Keratinocyte (primary cell): ENCODE results near the gene ARRDC4. TPM values are rescaled to one million over a fixed set of nuclear protein-coding genes. Genes with fewer than 3 reads are reported as not detected.

Source experiments
- DNase-seq: peaks from one replicate; pipeline ENCODE4 v3.0.0-alpha.2; 2011; ENCODE audit warnings: low read depth, missing footprints, low spot score
- FAIRE-seq: peaks from 2 replicates; lab custom pipeline; 2011; peaks lifted over from hg19 to GRCh38; lab: Jason Lieb, UNC
- H2AFZ ChIP-seq: 2 replicates; pipeline ENCODE4 v1.6.0; 2012; ENCODE audit warnings: low read length, control low read depth, inconsistent platforms; ENCODE audit not compliant: control insufficient read depth
- H3K27ac ChIP-seq: 2 replicates; pipeline ENCODE4 v1.5.1; 2011; ENCODE audit warnings: low read length; ENCODE audit not compliant: control insufficient read depth, insufficient read depth
- H3K27me3 ChIP-seq: 3 replicates; pipeline ENCODE4 v1.6.0; 2011; ENCODE audit warnings: low read length; ENCODE audit not compliant: control insufficient read depth, insufficient read depth; ENCODE audit errors: extremely low read depth
- H3K36me3 ChIP-seq, 2 experiments: 2 replicates in 1 of 2; 3 replicates in 1 of 2; pipeline ENCODE4 v1.5.1; 2011; ENCODE audit warnings: low read length in 2 of 2, mild to moderate bottlenecking in 1 of 2; ENCODE audit not compliant: control insufficient read depth in 2 of 2, insufficient read depth in 2 of 2; ENCODE audit errors: extremely low read depth in 1 of 2
- H3K4me1 ChIP-seq: 3 replicates; pipeline ENCODE4 v1.5.1; 2011; ENCODE audit warnings: low read length; ENCODE audit not compliant: control insufficient read depth, insufficient read depth; ENCODE audit errors: extremely low read depth
- H3K4me2 ChIP-seq: 3 replicates; pipeline ENCODE4 v1.6.0; 2011; ENCODE audit warnings: low read depth, low read length; ENCODE audit not compliant: control insufficient read depth, insufficient read depth; ENCODE audit errors: extremely low read depth
- H3K4me3 ChIP-seq, 3 experiments: fragments of 200-600 bp in 1 of 3; sonication (generic) in 1 of 3; 2 replicates in 2 of 3; 3 replicates in 1 of 3; pipeline ENCODE4 v1.5.1; 2011 to 2016; ENCODE audit warnings: low read length in 3 of 3, mild to moderate bottlenecking in 3 of 3, control low read depth in 2 of 3, inconsistent platforms in 1 of 3, low read depth in 1 of 3, mixed read lengths in 1 of 3, mixed run types in 1 of 3, moderate library complexity in 1 of 3; ENCODE audit not compliant: control insufficient read depth in 2 of 3, insufficient read depth in 2 of 3; ENCODE audit errors: extremely low read depth in 1 of 3
- H3K79me2 ChIP-seq: 2 replicates; pipeline ENCODE4 v1.6.0; 2012; ENCODE audit warnings: low read length; ENCODE audit not compliant: control insufficient read depth, insufficient read depth
- H3K9ac ChIP-seq: 3 replicates; pipeline ENCODE4 v1.6.0; 2011; ENCODE audit warnings: low read length; ENCODE audit not compliant: control insufficient read depth, insufficient read depth; ENCODE audit errors: extremely low read depth
- H3K9me1 ChIP-seq: 3 replicates; pipeline ENCODE4 v1.6.0; 2011; ENCODE audit warnings: low read length; ENCODE audit not compliant: control insufficient read depth, insufficient read depth; ENCODE audit errors: extremely low read depth
- H3K9me3 ChIP-seq: 2 replicates; pipeline ENCODE4 v1.5.1; 2012; ENCODE audit warnings: low read depth, low read length; ENCODE audit not compliant: control insufficient read depth
- H4K20me1 ChIP-seq: 3 replicates; pipeline ENCODE4 v1.6.0; 2011; ENCODE audit warnings: low read length; ENCODE audit not compliant: control insufficient read depth, insufficient read depth; ENCODE audit errors: extremely low read depth
- EZH2 ChIP-seq: IDR thresholded peaks from one replicate; pipeline ENCODE4 v1.6.1; 2012; ENCODE audit warnings: inconsistent platforms, mild to moderate bottlenecking, low read length, moderate library complexity
- dilution Hi-C: fragments of 300-500 bp; cut with MboI; formaldehyde crosslinking; loops from one replicate; pipeline ENCODE4 v1.7.0; 2020; ENCODE audit warnings: low sequenced_read_pairs; ENCODE audit not compliant: extremely low pct_ligation_motif_present
- polyA plus RNA-seq, 5 experiments: library from polyadenylated mRNA; depleted of rRNA in 3 of 5; stranded (reverse) in 3 of 5; stranded (forward) in 1 of 5; unstranded in 1 of 5; fragments of >200 nt; gene quantifications; 1 replicate in 1 of 5; 2 replicates in 3 of 5; 3 replicates in 1 of 5; pipeline versions ENCODE4 v1.2.1 to v1.2.3, GENCODE V29; 2011 to 2012; ENCODE audit warnings: missing spikeins in 2 of 5, low read depth in 1 of 5, low replicate concordance in 1 of 5
- TF ChIP-seq, protein P1 (sequence below), 3 experiments: IDR thresholded peaks in 1 of 3; conservative IDR thresholded peaks in 1 of 3; optimal IDR thresholded peaks in 1 of 3; 2 replicates in 2 of 3; 3 replicates in 1 of 3; pipeline versions ENCODE3 to v1.5.1; 2011; ENCODE audit warnings: low read length in 3 of 3, mild to moderate bottlenecking in 3 of 3, moderate library complexity in 2 of 3, control low read depth in 1 of 3, inconsistent platforms in 1 of 3; ENCODE audit not compliant: insufficient read depth in 2 of 3; ENCODE audit errors: extremely low read depth in 1 of 3

Gene ARRDC4
- polyA plus RNA-seq, 1 donor (not counting 4 experiments of a cell fraction or from before 2014, with no cell fraction given): 34.6 TPM

DNA sequence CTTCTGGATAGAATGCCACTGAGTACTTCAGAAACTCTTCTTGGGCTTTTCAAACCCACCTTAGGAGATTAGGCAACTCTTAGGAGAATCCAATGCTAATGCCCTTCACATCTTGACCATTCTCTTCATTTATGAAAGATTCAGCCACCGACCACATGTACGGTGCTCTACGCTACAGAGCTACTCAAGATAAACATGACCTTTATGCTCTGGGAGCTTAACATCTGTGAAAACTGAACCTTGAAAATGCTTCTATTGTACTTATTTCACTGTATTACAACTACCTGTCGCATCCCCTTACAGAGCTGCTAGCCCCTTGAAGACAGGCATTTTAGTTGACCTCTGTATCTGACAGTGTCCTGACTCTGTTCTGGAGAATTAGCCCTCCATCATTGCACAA is 19.5 kb upstream of the ARRDC4 start:
- no peaks in the 10 kb centered on the region for H3K4me1 ChIP-seq
- dilution Hi-C loops: no loop called here
- H3K36me3 ChIP-seq: no peaks in the 10 kb centered on the region
- H3K79me2 ChIP-seq: no peaks in the 10 kb centered on the region
- no peaks in the 10 kb centered on the region for H4K20me1 ChIP-seq
- no peaks in the 10 kb centered on the region for H3K27me3 ChIP-seq
- no peak overlapping the region for H3K4me2 ChIP-seq
- FAIRE-seq: no peak
- no peak overlapping the region for H3K4me3 ChIP-seq
- H2AFZ ChIP-seq: no peak overlapping the region
- H3K9me1 ChIP-seq: no peaks in the 10 kb centered on the region
- H3K27ac ChIP-seq: no peak overlapping the region
- H3K9ac ChIP-seq: no peak overlapping the region
- TF ChIP-seq, protein P1, sequence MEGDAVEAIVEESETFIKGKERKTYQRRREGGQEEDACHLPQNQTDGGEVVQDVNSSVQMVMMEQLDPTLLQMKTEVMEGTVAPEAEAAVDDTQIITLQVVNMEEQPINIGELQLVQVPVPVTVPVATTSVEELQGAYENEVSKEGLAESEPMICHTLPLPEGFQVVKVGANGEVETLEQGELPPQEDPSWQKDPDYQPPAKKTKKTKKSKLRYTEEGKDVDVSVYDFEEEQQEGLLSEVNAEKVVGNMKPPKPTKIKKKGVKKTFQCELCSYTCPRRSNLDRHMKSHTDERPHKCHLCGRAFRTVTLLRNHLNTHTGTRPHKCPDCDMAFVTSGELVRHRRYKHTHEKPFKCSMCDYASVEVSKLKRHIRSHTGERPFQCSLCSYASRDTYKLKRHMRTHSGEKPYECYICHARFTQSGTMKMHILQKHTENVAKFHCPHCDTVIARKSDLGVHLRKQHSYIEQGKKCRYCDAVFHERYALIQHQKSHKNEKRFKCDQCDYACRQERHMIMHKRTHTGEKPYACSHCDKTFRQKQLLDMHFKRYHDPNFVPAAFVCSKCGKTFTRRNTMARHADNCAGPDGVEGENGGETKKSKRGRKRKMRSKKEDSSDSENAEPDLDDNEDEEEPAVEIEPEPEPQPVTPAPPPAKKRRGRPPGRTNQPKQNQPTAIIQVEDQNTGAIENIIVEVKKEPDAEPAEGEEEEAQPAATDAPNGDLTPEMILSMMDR (optimal IDR thresholded peaks at IDR 0.05 in 1 of 3, IDR thresholded peaks at IDR 0.05 in 1 of 3, conservative IDR thresholded peaks at IDR 0.05 in 1 of 3; ENCODE audit: extremely low read depth in 1 of 3, insufficient read depth in 2 of 3, low read length in 3 of 3): no peak
- no peak for TF ChIP-seq EZH2
- no peak for DNase-seq
- H3K9me3 ChIP-seq: no peaks in the 10 kb centered on the region

DNA sequence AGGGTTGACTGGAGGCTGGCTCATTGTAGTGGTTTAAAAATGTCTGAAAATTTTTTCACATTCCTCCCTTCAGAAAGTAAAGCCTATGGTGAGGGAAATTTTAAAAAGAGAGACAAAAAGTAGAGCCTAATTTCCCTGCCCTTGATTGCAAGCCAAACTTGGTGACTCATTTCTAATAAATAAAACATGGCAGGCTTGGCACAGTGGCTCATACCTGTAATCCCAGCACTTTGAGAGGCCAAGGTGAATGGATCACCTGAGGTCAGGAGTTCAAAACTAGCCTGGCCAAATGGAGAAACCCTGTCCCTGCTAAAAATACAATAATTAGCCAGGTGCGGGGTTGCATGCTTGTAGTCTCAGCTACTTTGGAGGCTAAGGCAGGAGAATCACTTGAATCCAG is 18.9 kb upstream of the ARRDC4 start:
- no peak overlapping the region for H3K27ac ChIP-seq

More for the DNA sequence above, 18.9 kb upstream of the ARRDC4 start:
- TF ChIP-seq EZH2: no peak
- TF ChIP-seq, protein P1 (optimal IDR thresholded peaks at IDR 0.05 in 1 of 3, IDR thresholded peaks at IDR 0.05 in 1 of 3, conservative IDR thresholded peaks at IDR 0.05 in 1 of 3; ENCODE audit: extremely low read depth in 1 of 3, insufficient read depth in 2 of 3, low read length in 3 of 3): no peak
- H3K4me2 ChIP-seq: no peak overlapping the region
- H3K27me3 ChIP-seq: no peaks in the 10 kb centered on the region
- H3K9ac ChIP-seq: no peak overlapping the region
- dilution Hi-C loops: no loop called here
- H3K36me3 ChIP-seq: no peaks in the 10 kb centered on the region
- FAIRE-seq (no peak), DNase-seq (no peak)
- H4K20me1 ChIP-seq: no peaks in the 10 kb centered on the region
- no peaks in the 10 kb centered on the region for H3K4me1 ChIP-seq
- H3K9me1 ChIP-seq: no peaks in the 10 kb centered on the region
- no peaks in the 10 kb centered on the region for H3K79me2 ChIP-seq
- no peaks in the 10 kb centered on the region for H3K9me3 ChIP-seq
- H3K4me3 ChIP-seq: no peak overlapping the region
- H2AFZ ChIP-seq: no peak overlapping the region
